RWPE1 (cell line): ENCODE measurements around the gene GKN2.

Experiments used
- CTCF ChIA-PET: fragments of 350-600 bp; sonication (Branson Sonifier 250); formaldehyde crosslinking; extraction: SDS; loops from one replicate; lab custom pipeline; 2021; lab: Yijun Ruan, JAX
- POLR2A ChIA-PET: fragments of 400-600 bp; formaldehyde crosslinking; extraction: SDS; loops from one replicate; lab custom pipeline; 2020; ENCODE audit warnings: antibody characterized with exemption; ENCODE audit not compliant: low non-redundant PET; lab: Yijun Ruan, JAX
- DNase-seq: peaks from one replicate; pipeline ENCODE4 v3.0.0; 2012; ENCODE audit warnings: low spot score
- H3K27ac ChIP-seq: fragments of 450-650 bp; 2 replicates; pipeline ENCODE4 v1.5.1; 2017
- TF ChIP-seq, protein P1 (sequence below): fragments of 450-650 bp; conservative IDR thresholded peaks from 2 replicates; pipeline ENCODE4 v1.5.1; 2017; ENCODE audit warnings: low read depth, mild to moderate bottlenecking

Gene GKN2

DNA sequence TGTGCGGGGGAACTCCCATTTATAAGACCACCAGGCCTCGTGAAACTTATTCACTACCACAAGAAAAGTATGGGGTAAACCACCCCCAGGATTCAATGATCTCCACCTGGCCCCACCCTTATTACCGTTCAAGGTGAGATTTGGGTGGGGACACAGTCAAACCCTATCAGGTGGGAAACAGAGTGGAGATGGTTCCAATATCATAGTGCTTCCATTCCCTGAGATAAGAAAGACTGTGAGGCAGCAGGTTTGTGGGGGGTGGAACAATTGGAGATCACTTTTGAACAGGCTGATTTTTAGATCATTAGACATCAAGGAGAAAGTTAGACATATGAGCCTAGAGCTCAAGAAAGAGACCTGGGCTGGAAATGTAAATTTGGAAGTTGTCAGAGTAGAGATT lies 39.3 kb downstream of the GKN2 start:
- ChIA-PET POLR2A (no interaction called here), CTCF (interaction anchor here (0.6 to 1.2 kb wide), 2 partner anchors 11 to 21 kb away, joined by 3 read pairs; no protein-coding TSS in a partner anchor)
- no peak overlapping the region for H3K27ac ChIP-seq
- TF ChIP-seq, protein P1, sequence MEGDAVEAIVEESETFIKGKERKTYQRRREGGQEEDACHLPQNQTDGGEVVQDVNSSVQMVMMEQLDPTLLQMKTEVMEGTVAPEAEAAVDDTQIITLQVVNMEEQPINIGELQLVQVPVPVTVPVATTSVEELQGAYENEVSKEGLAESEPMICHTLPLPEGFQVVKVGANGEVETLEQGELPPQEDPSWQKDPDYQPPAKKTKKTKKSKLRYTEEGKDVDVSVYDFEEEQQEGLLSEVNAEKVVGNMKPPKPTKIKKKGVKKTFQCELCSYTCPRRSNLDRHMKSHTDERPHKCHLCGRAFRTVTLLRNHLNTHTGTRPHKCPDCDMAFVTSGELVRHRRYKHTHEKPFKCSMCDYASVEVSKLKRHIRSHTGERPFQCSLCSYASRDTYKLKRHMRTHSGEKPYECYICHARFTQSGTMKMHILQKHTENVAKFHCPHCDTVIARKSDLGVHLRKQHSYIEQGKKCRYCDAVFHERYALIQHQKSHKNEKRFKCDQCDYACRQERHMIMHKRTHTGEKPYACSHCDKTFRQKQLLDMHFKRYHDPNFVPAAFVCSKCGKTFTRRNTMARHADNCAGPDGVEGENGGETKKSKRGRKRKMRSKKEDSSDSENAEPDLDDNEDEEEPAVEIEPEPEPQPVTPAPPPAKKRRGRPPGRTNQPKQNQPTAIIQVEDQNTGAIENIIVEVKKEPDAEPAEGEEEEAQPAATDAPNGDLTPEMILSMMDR: no peak
- DNase-seq: no peak

DNA sequence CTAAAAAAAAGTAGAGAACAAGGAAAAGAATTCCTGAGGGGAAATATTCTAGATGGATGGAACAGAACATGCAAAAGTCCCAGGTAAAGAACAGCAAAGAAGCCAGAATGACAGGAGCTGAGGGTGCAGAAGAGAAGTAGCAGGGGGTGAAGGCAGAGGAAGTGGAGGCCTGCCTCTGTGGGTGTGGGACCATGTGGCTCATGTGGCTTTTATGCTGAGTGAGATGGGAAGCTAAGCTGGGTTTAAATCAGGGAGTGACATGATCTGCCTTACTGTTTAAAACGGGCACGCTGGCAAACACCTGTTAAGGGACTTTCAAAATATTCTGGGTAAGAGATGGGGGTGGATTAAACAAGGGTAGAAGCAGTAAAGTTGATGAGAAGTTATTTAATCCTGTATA lies 40.0 kb downstream of the GKN2 start:
- POLR2A ChIA-PET: no interaction called here
- no peak for DNase-seq
- CTCF ChIA-PET: interaction anchor here (0.6 kb wide), 1 partner anchor 47 kb away, joined by 4 read pairs; no protein-coding TSS in a partner anchor
- H3K27ac ChIP-seq: no peak overlapping the region
- TF ChIP-seq, protein P1: no peak

DNA sequence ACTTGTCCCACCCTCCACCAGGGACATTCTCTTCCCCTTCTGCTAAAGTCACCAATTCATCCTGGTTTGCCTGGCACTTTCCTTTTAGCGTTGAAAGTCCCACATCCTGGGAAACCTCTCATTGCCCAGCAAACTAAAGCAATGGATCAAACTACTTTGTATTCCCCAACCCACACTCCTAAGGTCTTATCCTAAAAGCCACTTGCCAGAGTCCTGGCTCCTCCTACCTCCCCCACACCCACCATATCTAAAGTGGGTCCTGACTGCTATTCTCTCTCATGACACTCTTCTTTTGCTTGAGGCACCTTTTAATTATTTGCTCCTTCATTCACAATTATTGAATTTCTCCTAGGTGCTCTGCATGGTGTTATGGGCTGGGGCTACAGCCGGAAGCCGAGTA lies 40.6 kb downstream of the GKN2 start:
- CTCF ChIA-PET: interaction anchor here (0.9 kb wide), 1 partner anchor 168 kb away, joined by 3 read pairs; no protein-coding TSS in a partner anchor
- POLR2A ChIA-PET: no interaction called here
- DNase-seq: no peak
- H3K27ac ChIP-seq: no peak overlapping the region
- TF ChIP-seq, protein P1: no peak

DNA sequence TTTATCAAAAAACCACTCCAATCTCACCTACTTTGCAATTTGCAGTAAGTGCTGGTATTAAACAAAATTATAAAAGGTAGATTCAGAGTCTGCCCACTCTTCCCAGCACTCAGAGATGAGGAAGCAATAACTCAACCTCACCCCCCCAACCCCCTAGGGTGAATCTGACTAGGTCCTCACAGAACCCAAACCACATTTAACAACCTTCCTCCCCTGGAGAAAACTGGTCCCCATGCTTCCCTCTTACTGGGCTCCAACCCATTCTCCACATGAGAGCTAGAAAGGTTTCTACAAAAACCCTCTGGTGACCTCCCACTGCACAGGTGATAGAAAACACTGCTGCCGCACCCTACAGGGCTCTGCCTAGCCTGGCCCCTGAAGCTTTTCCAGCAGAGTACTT lies 41.0 kb downstream of the GKN2 start:
- no peak overlapping the region for H3K27ac ChIP-seq
- POLR2A ChIA-PET: no interaction called here
- DNase-seq: no peak
- CTCF ChIA-PET: interaction anchor here (0.9 kb wide), 1 partner anchor 167 kb away, joined by 3 read pairs; no protein-coding TSS in a partner anchor
- TF ChIP-seq, protein P1: no peak

DNA sequence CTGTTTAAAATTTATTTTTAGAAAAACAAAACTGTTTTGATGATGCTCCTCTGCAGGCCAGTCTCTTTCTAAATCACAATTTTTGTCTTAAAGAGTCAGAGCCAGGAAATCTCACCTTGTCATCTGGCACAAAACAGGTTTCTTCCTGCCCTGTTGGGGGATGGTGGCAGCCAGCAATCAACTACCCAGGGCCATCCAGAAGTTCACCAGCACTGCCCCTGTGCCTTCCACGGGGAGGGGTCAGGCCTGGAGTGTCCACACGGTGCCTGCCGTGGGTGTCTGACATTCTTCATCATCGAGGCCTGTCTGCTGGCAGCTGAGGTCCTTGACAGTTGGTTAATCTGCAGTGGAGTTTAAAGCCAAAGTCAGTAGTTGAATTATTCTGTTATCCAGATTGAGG lies 41.4 kb downstream of the GKN2 start:
- no peak overlapping the region for H3K27ac ChIP-seq
- ChIA-PET POLR2A (no interaction called here), CTCF (no interaction called here)
- no peak for DNase-seq
- TF ChIP-seq, protein P1: no peak

DNA sequence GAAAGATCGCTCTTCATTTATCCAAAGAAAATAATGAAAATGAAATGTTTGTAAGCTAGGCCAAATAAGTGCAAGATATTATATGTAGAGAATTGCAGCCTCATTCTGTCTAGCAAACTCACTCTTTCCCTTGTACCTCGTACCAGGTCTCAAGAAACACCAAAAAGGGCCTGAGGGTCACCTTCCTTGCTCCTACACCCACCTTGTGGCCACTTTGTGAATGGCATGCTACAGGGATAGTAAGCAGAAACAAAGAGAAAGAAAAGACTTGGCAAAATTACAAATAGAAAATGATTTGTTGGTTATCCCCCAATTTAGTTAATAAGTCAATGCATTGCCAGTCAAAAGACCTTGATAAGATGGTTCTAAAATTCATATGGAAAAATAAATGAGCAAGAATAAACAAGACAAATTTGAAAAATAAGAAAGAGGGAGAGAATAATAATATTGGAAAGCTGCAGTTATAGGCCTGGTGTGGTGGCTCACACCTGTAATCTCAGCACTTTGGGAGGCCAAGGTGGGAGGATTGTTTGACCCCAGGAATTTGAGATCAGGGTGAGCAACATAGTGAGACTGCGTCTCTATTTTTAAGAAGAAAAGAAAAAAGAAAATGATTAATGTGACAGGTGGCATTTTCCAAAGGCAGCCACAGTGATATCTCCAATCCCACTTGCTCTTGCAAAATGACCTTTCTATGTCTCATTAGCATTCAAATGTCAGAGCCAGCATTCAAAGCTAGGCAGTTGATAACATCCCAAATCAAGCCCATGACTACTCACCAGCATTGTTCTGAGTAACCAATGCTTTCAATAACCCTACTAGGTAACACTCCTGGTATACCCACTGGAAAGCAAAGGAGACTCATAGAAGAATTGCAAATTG lies 42.7 kb downstream of the GKN2 start:
- H3K27ac ChIP-seq: no peak overlapping the region
- TF ChIP-seq, protein P1: peak; percentile 92
- POLR2A ChIA-PET: no interaction called here
- CTCF ChIA-PET: interaction anchor here (0.6 to 1.9 kb wide), 12 partner anchors 9 to 446 kb away, joined by 3 to 11 read pairs (median 3); no protein-coding TSS in a partner anchor
- peak; percentile 65 for DNase-seq
